HG03108 (cell line): ENCODE measurements around the gene SOD2.
"Not testable (repeated sequence)": the region's sequence is repeated elsewhere in the genome, so short reads cannot be mapped to it uniquely, and the experiment has no call there.

Experiments
- ATAC-seq: cut with Tn5 transposase; IDR thresholded peaks from one replicate; pipeline ENCODE4 v1.9.1; 2021; ENCODE audit warnings: moderate library complexity; ENCODE audit not compliant: unreplicated experiment

The SOD2 gene

DNA sequence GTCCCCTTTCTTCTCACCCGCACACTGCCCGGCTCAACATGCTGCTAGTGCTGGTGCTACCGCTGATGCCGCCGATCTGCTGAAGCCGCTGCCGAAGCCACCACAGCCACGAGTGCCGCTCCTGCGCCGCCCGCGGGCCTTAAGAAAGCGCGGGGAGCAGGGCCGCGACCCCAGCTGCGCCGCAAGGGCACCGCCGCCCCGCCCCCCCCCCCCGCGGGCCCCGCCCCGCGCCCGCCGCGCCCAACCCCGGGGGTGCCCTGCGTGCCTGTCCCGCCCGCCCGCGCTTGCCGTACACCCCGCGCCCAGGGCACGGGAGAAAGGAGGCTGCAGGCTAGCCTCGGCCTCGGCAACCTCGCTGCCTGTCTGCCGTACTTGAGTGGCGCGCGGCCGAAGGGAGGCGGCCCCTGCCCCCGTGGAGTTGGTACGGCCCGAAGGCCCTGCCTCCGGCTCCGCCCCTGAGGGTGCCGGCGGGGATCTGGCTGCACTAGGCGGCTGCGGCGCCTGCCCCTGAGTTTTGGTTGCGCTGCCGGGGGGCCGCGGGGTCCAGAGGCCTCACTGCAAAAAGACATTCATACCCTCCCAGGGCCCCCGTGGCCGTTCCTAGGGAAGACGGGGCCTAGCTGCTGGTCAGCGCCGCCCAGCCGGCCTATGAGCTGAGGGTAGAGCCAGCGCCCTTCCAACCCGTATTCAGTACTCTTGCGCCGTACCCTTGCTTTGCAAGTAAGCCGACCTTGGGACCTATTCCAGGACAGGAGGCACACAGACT, at the start of gene SOD2:
TSS of gene SOD2 (minus strand) at position 114 of the 766 bp plus-strand sequence. CDS start at position 40, 74 bp downstream.
- peak; percentile 74 for ATAC-seq

DNA sequence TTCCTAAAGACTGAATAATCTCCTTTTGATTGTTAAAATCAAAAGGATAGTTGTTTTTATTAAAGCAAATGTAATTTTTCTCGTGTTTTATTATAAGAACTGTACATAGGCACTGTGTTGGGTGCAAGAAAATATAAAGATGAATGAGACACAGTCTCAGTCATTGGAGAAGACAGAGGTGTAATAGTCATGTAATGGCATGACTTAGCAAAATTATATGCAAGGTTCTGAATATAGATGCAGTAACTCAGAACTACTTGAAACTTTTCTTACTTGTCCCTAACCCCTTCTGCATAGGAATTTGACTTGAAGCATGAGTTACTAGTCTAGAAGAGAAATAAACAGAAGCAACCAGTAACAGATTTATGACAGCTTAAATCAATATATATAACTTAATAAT, 49.1 kb upstream of the SOD2 start:
- no peak for ATAC-seq

DNA sequence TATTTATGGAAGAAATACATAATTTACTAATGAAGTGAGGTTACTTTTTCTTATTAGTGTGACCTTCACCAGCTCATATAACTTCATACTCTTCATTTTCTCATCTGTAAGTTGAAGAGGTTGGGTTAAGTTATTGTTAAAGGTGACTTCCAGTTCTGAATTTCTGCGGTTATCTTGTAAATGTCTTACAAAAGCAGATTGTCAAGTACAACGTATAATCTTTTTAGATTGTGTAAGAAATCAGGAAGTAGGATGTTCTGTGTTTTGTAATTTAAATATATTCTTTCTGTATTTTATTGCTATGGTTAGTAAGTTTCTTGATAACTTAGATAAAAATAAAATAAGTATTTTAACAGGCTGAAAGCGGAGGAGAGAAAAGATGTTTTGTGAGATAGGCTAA, 46.3 kb upstream of the SOD2 start:
- ATAC-seq: no peak

DNA sequence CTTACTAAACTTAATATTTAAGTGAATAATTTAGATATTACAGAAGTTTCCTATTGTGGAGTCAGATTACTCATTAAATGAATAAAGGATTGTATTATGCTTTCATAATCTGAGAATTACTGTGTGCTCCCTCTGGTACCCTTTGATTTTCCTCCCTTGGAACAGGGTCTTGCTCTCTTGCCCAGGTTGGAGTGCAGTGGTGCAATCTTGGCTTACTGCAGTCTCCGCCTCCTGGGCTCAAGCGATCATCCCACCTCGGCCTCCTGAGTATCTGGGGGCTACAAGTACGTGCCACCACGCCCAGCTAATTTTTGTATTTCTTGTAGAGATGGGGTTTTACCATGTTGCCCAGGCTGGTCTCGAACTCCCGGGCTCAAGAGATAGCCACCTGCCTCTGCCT, 43.9 kb upstream of the SOD2 start:
- ATAC-seq: no peak

DNA sequence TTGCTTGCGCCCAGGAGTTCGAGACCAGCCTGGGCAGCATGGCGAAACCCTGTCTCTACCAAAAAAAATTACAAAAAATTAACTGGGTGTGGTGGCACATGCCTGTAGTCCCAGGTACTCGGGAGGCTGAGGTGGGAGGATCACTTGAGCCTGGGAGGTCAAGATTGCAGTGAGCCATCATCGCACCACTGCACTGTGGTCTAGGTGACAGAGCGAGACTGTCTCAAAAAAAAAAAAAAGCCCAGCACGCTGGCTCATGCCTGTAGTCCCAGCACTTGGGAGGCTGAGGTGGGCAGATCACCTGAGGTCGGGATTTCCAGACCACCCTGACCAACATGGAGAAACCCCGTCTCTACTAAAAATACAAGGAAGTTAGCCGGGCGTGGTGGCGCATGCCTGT, 40.4 kb upstream of the SOD2 start:
- ATAC-seq: not testable (repeated sequence)

DNA sequence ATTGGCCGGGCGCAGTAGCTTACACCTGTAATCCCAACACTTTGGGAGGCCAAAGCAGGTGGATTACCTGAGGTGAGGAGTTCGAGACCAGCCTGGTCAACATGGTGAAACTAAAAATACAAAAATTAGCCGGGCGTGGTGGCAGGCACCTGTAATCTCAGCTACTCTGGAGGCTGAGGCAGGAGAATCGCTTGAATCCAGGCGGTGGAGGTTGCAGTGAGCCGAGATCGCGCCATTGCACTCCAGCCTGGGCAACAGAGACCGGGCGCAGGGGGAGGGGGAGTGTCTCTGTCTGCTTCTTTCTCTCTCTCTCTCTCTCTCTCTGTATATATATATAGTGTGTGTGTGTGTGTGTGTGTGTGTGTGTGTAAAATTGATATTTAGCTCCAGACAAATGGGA, 39.5 kb upstream of the SOD2 start:
- ATAC-seq: not testable (repeated sequence)

DNA sequence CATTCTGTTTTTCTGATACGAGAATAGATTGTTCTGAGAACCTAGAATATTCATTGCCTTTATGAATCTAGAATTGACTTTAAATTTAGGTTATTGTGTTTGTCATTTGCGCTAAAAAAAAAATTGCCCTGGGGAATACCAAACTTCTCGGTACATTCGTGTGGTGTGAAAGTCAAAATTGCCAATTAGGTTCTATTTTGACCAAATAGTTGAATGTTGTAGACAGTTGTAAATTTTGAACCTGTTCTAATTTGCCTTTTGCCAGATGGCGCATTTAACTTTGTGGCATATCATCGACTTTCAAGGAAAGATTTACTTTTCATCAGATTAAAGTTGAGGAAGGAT, 37.3 kb upstream of the SOD2 start:
- no peak for ATAC-seq

DNA sequence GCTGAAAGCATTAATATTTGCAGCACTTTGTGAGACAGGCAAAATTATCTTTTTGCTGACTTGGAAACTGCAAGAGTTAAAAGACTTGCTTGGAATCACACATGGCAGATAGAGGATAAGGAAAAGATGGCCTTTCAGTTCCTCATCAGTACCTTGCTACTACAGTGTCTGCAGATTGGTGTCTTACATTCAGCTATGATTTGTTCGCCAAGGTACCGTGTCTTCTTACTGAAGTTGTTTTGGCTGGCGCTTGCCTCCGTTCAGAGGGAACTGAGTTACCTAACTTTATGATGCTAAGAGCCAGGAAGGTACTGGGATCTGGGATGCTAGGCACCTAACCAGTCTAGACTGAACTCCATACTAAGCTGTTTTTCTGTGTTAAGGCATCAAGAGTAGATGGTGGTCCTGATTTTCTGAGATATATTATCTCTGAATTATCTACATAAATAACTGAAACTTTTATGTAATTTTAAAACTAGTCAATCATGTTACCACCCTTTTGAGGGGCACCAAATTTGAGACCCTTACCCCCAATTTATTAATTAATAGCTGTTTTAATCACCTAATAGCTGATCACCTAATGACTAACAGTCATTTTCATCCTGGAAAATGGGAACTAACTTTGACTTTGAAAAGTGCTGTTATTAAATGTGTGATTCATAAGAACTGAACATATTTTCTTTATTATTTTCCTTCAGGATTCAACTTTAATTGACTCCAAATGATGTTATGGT, 36.7 kb upstream of the SOD2 start:
- no peak for ATAC-seq

DNA sequence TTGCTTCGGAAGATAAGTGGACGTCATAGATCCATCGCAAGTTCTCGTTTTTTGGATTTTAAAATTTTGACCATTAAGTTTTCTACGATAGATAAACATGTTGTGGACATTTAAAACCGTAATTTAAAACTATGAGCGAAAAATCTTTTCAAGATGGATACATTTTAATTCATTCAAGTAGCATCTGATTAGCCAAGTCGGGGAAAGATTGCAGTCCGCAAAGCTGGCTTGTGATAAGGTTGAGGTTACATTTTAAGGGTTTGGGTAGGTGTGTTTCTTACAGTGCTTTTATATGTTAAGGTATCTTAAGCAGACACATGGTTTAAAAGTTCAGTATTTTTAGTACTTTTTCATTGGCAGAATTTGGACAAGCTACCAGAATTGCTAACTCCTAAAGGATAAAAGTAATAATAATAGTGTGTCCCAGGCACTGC, 35.5 kb upstream of the SOD2 start:
- ATAC-seq: no peak

DNA sequence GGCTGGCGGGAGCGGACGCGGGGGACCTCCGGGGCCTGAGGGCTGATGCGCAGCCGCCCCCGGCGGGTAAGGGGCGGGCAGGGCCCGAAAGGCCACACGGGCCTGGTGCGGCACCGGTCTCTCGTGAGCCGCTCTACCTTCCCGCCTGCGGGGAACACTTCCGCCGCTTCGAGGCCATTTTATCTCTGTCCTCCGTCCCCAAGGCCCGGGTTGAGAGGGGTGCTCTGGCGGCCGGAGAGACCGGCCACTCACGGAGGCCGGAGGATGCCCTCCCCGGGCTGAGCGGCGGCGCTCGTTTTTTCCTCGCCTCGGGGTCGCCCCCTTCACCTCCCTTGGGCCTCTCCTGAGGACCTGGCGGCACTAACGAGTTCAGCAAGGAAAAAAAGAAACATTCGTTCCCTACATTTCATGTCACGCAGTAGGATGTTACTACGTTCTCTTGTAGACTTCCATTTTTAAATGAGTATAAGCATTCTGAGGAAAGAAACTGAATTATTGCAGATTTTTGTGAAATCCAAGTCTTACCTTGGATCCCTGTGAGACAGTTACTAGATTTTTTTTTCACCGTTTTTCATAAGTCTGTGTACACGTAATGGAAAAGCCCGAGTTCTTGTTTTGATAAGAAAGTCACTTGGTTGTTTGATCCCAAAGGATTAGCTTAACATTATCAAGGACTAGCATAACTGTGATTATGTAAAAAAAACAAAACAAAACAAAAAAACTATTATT, 34.8 kb upstream of the SOD2 start:
- ATAC-seq: peak; percentile 27

DNA sequence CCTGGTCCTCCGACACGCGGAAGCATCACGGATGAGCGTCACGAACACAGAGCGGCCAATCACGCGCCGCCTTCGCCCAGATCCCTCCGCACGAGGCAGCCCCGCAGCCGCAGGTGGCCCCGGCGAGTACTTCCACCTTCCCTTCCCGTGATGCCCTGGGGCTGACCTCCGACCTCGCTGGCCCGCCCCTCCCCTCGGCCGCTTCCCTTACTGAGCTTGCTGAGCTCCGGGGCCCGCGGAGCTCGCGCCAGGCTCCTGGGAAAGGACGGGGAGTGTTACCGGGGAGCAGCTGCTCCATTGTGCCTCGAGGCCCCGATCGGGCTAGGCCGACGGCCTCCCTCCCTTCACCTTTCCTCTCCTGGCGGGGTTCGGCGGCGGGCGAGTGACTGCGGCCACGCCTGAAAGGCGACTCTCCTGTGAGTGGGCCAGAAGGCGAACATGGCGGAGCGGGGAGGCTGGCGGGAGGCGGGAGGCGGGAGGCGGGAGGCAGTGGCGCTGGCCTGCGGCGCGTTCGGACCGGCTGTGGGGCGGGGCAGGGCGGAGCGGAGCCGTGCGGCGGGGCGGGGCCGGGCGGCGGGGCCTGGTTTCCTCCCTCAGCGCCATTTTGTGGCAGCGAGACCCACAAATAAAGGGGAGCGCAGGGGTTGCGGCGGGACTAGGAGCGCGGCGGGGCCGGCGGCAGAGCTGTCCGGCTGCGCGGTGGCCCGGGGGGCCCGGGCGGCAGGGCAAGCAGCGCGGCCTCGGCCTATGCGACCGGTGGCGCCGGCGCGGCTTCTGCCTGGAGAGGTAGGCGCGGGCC, 34.1 kb upstream of the SOD2 start, which contains the start of gene WTAP:
TSS of gene WTAP (plus strand) at position 589 of the 799 bp plus-strand sequence. CDS start 8,760 bp downstream, outside the sequence.
- ATAC-seq: peak; percentile 72

DNA sequence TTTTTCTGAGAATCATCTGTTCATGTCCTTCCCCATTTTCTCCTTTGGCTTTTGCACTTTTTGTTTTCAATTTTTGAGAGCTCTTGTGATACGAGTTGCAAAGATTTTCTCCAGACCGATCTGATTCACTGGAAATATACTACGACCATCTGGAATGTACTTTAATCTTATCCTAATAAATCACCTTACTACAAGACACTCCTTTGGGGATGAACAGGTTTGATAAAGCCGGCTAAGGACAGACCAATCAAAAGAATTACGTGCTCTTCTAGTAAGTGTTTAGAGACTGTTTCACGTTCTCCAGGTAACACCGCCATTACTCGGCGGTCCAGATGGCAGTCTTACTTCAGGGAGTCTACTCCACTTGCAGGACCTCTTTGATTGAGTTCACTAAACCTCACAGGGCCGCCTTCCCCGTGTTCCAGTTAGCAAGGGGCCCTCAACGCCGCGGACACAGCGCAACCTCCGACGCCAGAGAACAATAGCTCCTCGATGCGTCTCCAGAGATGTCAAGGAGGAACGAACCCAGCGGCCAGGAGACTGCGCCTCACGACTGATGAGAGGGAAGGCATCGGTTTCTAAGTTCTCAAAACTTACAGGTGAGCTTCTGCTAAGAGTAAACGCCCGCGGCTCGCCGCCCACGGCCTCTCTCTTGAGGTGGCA, 33.3 kb upstream of the SOD2 start:
- ATAC-seq: peak; percentile 15

DNA sequence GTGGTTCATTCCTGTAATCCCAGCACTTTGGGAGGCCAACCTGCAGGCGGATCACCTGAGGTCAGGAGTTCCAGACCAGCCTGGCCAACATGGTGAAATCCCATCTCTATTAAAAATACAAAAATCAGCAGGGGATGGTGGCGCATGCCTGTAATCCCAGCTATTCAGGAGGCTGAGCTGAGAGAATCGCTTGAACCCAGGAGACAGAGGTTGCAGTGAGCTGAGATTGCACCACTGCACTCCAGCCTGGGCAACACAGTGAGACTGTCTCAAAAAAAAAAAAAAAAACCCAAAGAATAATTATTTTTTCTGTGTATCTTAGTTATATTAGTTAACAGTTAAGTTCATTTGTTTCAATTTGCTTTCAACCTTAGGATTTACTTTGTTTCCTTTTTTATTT, 32.2 kb upstream of the SOD2 start:
- ATAC-seq: not testable (repeated sequence)

DNA sequence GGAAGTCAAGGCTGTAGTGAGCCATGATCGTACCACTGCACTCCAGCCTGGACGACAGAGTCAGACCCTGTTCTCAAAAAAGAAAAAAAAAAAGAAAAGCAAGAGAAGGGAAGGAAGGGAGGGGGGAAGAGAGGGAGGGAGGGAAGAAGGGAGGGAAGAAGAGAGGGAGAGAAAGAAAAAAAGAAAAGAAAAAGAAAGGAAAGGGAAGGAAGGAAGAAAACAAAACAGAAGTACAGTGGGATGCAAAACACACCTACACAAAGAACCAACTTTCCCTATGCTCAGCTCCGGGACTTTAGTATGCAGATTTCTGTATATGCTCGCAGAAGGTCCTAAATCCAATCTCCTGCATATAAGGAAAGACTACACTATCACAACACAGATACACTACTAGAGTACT, 31.7 kb upstream of the SOD2 start:
- ATAC-seq: no peak

DNA sequence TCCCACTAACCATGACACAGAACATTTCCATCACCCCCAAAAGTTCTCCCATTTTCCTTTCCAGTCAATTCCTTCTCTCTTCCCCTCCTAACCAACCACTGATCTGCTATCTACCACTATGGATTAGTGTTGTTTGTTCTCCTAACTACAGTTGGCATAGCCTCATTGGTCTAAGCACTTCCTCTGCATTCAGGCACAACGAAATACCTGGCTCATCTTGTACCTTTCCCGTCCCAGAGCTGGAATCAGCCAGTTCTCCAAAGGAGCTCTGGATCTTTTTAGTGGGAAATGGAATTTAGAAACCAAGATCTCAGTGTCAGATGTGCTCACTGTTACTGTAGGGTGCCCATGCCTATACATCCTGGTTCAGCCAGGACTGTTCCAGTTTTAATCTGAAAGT, 30.2 kb upstream of the SOD2 start:
- no peak for ATAC-seq

DNA sequence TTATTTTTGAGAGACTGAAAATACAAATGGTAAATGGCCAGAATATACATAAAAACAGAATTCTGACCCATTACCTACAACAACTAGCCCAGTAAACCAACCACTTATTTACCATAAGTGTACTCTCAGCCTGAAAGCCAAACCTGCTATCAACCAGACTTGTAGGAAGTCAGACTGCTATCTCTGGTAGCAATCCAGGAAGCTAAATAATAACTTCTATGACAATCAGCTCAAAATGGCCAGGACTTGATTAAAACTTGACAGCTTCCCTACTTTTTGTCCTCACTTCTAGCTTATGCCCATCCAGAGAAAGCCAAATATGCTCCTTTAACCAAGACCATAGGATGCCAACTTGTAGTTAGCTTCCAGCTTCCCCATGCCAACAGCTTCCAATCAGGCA, 29.6 kb upstream of the SOD2 start:
- ATAC-seq: no peak

DNA sequence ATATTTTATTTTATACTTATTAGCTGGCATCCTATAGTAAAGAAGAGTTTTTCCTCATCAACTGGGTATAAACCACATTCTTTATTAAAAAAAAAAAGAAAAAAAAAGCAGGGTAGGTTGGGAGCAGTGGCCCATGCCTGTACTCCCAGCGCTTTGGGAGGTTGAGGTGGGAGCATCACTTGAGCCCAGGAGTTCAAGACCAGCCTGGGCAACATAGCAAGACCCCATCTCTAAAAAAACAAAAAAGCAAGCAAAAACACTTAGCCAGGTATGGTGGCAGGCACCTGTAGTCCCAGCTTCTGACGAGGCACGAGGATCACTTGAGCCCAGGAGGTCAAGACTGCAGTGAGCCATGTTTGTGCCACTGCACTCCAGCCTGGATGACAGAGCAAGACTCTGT, 28.9 kb upstream of the SOD2 start:
- ATAC-seq: not testable (repeated sequence)

DNA sequence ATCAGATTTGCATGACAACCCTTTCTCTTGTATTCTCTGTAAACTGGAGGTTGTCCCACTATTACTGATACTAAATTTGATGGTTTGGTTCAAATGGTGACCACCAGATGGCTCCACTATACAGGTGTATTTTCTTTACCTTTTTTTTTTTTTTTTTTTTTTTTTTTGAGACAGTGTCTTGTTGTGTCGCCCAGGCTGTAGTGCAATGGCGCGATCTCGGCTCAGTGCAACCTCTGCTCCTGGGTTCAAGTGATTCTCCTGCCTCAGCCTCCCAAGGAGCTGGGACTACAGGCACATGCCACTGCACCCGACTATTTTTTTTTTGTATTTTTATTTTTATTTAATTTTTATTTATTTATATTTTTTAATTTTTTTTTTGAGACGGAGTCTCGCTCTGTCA, 27.7 kb upstream of the SOD2 start:
- no peak for ATAC-seq

DNA sequence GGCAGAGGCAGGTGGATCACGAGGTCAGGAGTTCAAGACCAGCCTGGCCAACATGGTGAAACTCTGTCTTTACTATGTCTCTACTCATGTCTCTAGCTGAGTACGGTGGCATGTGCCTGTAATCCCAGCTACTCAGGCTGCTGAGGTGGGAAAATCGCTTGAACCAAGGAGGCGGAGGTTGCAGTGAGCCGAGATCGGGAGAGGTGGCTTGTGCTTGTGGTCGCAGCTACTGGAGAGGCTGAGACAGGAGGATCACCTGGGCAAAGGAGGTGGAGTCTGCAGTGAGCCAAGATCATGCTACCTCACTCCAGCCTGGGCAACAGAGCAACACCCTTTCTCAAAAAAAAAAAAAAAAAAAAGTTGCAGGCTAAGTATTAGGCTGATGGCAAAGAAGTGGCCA, 26.2 kb upstream of the SOD2 start:
- no peak for ATAC-seq

DNA sequence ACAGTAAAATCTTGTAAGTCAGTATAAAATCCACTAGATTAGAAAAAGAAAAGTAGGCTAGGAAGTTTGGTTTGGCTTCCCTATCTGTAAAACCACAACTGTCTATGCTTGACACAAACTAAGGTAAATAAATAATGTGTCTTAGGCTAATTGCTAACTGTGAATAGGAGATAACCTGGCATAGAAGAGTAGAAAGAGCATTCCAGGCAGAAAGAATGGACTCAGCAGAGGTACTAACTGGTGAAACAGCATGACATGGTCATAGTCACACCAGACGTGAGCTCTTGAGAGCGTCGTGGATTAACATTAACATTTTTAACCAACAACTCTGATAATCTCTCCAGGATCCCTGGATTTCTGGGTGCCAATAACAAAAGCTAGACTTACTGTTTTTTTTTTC, 25.6 kb upstream of the SOD2 start:
- ATAC-seq: no peak
